HG02763 (cell line): ENCODE measurements around the gene LHFPL6.

ENCODE experiments used
- ATAC-seq: cut with Tn5 transposase; IDR thresholded peaks from one replicate; pipeline ENCODE4 v1.9.1; 2021; ENCODE audit warnings: mild to moderate bottlenecking, moderate library complexity; ENCODE audit not compliant: unreplicated experiment

LHFPL6 gene

GRCh38 chr13:39596176-39596575 lies 6.8 kb downstream of the LHFPL6 start:
- no peak for ATAC-seq

- ATAC-seq = no peak
These were observed 12.4 kb downstream of the LHFPL6 start for GRCh38 chr13:39590466-39591036.

DNA sequence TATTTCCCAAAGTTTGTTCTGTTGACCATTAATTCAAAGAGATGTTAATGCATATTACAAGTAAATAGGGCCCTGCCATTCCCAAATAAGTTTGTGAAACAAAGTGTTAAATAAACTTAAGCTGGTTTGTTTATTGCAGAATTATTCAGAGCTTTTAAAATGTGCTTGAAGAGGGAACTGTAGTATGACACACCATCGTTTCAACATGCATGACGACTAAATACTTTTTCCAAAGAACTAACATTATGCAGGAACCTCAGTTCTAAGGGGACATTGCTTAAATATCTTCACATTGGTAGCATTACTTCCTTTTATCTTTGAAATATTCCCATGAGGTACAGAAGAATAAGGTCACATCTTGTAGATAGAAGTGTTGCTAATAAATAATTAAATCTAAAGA lies 14.6 kb downstream of the LHFPL6 start:
- ATAC-seq = no peak

- no peak for ATAC-seq
These were observed 15.1 kb downstream of the LHFPL6 start for GRCh38 chr13:39587939-39588338.

DNA sequence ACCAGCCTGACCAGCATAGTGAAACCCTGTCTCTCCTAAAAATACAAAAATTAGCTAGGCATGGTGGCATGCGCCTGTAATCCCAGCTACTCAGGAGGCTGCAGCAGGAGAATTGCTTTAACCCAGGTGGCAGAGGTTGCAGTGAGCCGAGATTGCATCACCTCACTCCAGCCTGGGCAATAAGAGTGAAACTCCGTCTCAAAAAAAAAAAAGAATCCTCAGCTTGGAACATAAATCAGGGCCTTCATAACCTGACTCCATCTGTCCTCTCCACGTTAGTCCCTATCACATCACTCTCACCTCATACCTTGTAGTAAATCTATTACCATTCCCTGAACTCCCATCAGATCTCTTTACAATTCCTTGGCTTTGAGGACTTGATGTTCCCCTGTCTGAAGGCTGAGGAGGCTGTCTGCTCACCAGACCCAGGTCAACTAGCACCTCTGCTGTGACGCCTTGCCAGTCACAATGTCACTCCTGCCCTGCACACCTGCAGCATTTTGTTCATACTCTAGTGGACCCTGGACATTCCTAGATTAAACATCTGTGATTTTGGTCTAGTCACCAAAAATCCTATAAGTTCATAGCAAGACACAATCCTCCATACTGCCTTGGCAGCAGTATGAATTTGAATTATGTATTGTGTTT lies 15.9 kb downstream of the LHFPL6 start:
- no peak for ATAC-seq

DNA sequence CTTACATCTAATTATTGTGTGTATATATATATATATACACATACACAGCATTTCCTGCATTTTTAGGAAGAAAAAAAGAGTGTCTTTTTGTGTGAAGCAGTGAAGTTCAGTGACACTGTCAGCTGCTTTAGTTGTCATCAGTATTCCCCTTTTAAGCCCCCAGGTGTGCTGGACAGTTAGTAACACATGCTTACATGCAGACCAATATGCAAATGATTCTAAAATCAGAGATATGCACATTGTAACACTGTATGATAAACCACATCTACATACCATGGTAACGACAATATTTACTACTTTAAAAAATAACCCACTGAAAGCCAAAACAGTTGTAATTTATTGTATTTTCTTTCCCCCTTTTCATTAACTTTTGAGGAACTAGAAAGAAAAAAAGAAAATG lies 16.8 kb downstream of the LHFPL6 start:
- no peak for ATAC-seq

GRCh38 chr13:39585219-39585618 lies 17.8 kb downstream of the LHFPL6 start:
- no peak for ATAC-seq

- no peak for ATAC-seq
These were observed 22.0 kb downstream of the LHFPL6 start for GRCh38 chr13:39580881-39581575.

DNA sequence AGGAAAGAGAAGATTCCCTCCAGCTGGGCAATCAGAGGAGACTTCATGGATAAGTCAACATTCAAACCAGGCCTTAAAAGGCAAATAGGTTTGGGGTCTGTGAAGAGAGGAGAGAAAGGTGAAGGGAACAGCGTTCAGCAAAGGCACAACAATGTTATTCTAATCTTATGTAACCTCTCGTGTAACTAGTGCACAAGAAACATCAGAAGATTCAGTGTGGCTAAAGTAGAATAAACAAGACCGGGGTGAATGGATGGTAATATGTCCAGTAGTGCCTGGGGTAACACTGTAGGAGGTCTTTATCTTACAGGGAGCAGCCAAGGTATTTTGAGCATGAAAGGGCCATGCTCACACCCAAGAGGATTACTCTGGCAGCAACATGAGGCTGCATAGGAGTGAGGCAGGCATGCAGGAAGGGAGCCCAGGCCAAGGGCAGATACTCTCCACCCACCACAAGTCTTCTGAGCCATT lies 24.1 kb downstream of the LHFPL6 start:
- ATAC-seq = no peak

GRCh38 chr13:39577838-39578491 lies 25.0 kb downstream of the LHFPL6 start:
- no peak for ATAC-seq

- ATAC-seq = no peak
These were observed 25.8 kb downstream of the LHFPL6 start for GRCh38 chr13:39577203-39577602.

- no peak for ATAC-seq
These were observed 27.3 kb downstream of the LHFPL6 start for GRCh38 chr13:39575641-39576238.

GRCh38 chr13:39571502-39572092 lies 31.4 kb downstream of the LHFPL6 start:
- ATAC-seq = no peak

- ATAC-seq = no peak
These were observed 35.4 kb downstream of the LHFPL6 start for GRCh38 chr13:39567569-39567968.

DNA sequence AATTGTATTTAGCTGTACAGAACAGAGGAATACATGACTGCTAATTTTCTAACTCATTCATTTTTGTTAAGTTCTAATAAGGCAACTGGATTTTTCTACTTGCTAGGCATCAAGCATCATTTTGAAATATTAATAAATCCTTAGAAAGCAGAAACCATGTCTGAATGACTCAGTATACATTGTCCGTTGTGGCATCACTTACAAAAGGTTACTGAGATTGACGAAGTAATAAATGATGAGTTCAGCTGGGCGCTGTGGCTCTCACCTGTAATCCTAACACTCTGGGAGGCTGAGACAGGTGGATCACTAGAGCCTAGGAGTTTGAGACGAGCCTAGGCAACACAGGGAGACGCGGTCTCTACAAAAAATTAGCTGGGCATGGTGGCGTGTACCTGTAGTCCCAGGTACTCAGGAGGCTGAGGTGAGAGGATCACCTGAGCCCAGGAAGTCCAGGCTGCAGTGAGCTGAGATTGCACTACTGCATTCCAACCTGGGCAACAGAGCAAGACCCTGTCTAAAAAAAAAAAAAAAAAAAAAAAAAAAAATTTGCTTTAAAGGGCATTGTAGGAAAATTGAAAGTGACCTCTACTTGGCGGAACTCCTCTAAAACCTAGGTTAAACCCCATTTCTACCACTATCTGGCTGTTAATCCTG lies 36.6 kb downstream of the LHFPL6 start:
- ATAC-seq = no peak

DNA sequence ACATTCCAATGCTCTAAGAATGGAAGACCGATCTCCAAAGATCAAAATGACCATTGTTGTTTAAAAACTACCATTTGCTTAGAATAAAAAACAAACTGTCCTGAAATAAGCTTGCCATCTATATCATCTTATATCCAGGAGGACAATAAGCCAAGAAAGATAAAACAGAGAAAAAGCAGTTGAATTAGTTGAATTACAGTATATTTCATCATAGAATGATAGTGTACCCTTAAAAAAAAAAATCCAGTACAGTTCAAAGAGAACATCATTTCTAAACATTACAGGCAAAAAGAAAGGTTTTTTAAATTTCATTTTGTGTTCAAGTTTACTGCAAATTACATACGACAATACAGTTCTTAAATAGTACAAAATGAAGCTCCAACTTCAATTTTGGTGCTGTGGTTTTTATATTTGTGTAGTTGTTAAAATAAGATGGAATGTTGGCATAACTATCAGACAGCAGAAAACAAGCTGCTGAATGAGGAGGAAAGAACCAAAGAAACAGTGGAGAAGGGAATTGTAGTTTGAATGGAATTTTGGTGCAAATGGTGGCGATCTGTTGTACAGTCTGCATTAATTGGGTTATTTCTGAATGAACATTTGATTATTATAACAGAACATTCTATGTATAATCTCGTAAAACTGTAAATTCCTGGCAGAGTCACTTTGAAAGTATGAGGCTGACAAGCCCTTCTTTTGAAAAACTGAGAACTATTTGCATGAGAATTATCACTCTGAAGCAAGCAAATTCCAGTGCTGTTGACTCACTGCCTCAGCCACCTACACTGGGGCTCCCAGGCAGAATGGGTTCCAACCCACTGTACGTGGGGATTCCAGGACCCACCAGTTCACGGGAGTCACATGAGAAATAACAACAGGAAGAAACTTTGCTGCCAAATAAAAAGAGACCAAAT lies 37.7 kb downstream of the LHFPL6 start:
- ATAC-seq = no peak

- ATAC-seq = no peak
These were observed 39.6 kb downstream of the LHFPL6 start for GRCh38 chr13:39563470-39563735.

DNA sequence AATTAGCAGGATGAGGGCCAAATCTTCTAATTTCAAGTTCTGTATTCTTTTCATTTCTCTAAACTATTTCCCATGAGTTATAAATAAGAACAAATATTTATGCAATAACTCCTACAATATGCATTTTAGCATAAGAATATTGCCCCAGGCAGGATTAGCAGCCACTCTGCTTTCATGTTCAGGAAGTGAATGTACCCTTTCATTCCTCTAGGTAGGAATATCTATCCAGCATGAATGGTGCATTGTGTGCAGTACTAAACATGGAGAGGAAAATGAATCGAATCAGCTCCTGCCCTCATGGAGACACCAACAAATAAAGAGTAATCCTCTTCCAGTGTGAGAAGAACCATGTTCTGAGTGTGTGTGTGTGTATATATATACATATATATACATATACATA lies 41.0 kb downstream of the LHFPL6 start:
- no peak for ATAC-seq

GRCh38 chr13:39559847-39560246 lies 43.1 kb downstream of the LHFPL6 start:
- ATAC-seq = no peak
